DOHH2 (cell line): ENCODE data around the gene NEK1.

Experiments used
- EZH2phosphoT487 ChIP-seq: fragments of 200-600 bp; sonication (generic); IDR thresholded peaks from 2 replicates; pipeline ENCODE4 v1.6.1; 2017; ENCODE audit warnings: borderline replicate concordance, mild to moderate bottlenecking, antibody characterized with exemption, low read length, moderate library complexity, mixed read lengths
- TF ChIP-seq, protein P1 (sequence below): fragments of 200-600 bp; sonication (generic); IDR thresholded peaks from one replicate; pipeline ENCODE4 v1.5.1; 2014; ENCODE audit warnings: antibody characterized with exemption, mild to moderate bottlenecking, low read depth, low read length; ENCODE audit not compliant: poor library complexity, severe bottlenecking

- TF ChIP-seq, protein P1, sequence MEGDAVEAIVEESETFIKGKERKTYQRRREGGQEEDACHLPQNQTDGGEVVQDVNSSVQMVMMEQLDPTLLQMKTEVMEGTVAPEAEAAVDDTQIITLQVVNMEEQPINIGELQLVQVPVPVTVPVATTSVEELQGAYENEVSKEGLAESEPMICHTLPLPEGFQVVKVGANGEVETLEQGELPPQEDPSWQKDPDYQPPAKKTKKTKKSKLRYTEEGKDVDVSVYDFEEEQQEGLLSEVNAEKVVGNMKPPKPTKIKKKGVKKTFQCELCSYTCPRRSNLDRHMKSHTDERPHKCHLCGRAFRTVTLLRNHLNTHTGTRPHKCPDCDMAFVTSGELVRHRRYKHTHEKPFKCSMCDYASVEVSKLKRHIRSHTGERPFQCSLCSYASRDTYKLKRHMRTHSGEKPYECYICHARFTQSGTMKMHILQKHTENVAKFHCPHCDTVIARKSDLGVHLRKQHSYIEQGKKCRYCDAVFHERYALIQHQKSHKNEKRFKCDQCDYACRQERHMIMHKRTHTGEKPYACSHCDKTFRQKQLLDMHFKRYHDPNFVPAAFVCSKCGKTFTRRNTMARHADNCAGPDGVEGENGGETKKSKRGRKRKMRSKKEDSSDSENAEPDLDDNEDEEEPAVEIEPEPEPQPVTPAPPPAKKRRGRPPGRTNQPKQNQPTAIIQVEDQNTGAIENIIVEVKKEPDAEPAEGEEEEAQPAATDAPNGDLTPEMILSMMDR = no peak
- no peak for TF ChIP-seq EZH2phosphoT487
Observed at GRCh38 chr4:169412046-169412445, 200.3 kb downstream of the NEK1 start.
